ENCODE data around the gene P2RY14. TPM values are rescaled to one million over a fixed set of nuclear protein-coding genes. Genes with fewer than 3 reads are reported as not detected.

P2RY14 gene
- polyA plus RNA-seq, 1 experiment, result not detected

DNA sequence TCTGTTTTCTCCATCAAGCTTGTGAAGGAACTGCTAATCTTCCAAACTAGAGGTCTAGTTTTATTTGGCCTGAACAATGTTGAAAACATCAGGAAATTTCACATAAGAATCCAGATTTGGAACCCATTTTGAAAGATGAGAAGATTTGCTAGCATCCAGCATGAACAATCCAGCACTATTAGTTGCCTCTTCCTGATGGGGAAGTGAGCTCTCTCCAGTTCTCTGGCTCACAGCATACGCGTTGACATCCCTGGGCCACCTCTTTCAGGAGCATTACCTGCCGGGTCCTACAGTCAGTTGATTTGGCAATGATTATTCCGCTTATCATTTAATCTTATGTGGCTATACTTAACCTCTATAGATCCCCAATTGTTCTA is 27.4 kb upstream of the P2RY14 start:
- CTCF ChIA-PET, result interaction anchor here (1.1 to 4.7 kb wide), 4 partner anchors 14 to 162 kb away, joined by 3 to 33 read pairs (median 13); no protein-coding TSS in a partner anchor
- no peak overlapping the region for H3K4me3 ChIP-seq (ENCODE audit: low read depth, low read length)
- H3K27me3 ChIP-seq (ENCODE audit: control insufficient read depth, insufficient read depth, low read length), result no peaks in the 10 kb centered on the region

GRCh38 chr3:151305060-151305774 is 26.9 kb upstream of the P2RY14 start:
- DNase-seq (ENCODE audit: low read depth, low spot score), result peak; percentile 84
- Histone ChIP-seq H3K27ac (ENCODE audit: low read depth, low read length) (peak overlapping the region; percentile 65), H3K4me3 (ENCODE audit: low read depth, low read length) (no peak overlapping the region), H3K27me3 (ENCODE audit: control insufficient read depth, insufficient read depth, low read length) (no peaks in the 10 kb centered on the region), H3K9me3 (ENCODE audit: control insufficient read depth, insufficient read depth, low read length) (no peaks in the 10 kb centered on the region)
- peak; percentile 26 for TF ChIP-seq CTCF (IDR thresholded peaks at IDR 0.05; ENCODE audit: low read depth, low read length)
- ChIA-PET POLR2A (interaction anchor here (0.5 kb wide), 1 partner anchor 14 kb away, joined by 3 read pairs; no protein-coding TSS in a partner anchor), CTCF (interaction anchor here (1.0 to 4.7 kb wide), 6 partner anchors 14 to 137 kb away, joined by 3 to 33 read pairs (median 6); no protein-coding TSS in a partner anchor)

More for the DNA sequence above, 27.4 kb upstream of the P2RY14 start:
- Histone ChIP-seq H3K27ac (ENCODE audit: low read depth, low read length) (peak overlapping the region; percentile 65), H3K9me3 (ENCODE audit: control insufficient read depth, insufficient read depth, low read length) (no peaks in the 10 kb centered on the region)
- no peak for DNase-seq (ENCODE audit: low read depth, low spot score)
- POLR2A ChIA-PET, result interaction anchor here (0.5 kb wide), 1 partner anchor 13 kb away, joined by 3 read pairs; no protein-coding TSS in a partner anchor
- no peak for TF ChIP-seq CTCF (IDR thresholded peaks at IDR 0.05; ENCODE audit: low read depth, low read length)

DNA sequence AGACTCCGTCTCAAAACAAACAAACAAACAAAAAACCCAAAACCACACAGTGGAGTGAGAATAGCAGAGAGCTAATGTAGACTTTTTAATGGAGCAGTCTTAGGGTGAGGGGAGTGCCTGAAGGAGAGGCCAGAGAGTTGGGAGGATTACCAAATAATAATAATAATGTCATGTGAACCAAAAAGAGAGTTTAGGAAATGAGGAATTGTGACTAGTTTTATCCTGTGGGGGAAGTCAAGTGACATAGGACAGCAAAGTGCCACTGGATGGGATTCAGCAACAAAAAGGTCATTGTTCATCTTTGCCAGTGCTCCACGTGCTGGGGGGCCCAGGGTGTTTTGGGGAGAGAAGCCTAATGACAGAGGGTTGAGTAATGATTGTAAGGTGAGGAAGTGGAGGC is 25.4 kb upstream of the P2RY14 start:
- POLR2A ChIA-PET, result no interaction called here
- no peak for DNase-seq (ENCODE audit: low read depth, low spot score)
- CTCF ChIA-PET, result interaction anchor here (0.6 to 1.5 kb wide), 3 partner anchors 17 to 92 kb away, joined by 3 to 7 read pairs (median 3); no protein-coding TSS in a partner anchor
- Histone ChIP-seq H3K9me3 (ENCODE audit: control insufficient read depth, insufficient read depth, low read length) (no peaks in the 10 kb centered on the region), H3K4me3 (ENCODE audit: low read depth, low read length) (no peak overlapping the region), H3K27me3 (ENCODE audit: control insufficient read depth, insufficient read depth, low read length) (no peaks in the 10 kb centered on the region), H3K27ac (ENCODE audit: low read depth, low read length) (no peak overlapping the region)
- no peak for TF ChIP-seq CTCF (IDR thresholded peaks at IDR 0.05; ENCODE audit: low read depth, low read length)

GRCh38 chr3:151301787-151302186 is 23.4 kb upstream of the P2RY14 start:
- no peak for TF ChIP-seq CTCF (IDR thresholded peaks at IDR 0.05; ENCODE audit: low read depth, low read length)
- POLR2A ChIA-PET, result no interaction called here

GRCh38 chr3:151300539-151300938 is 22.2 kb upstream of the P2RY14 start:
- no peaks in the 10 kb centered on the region for H3K27me3 ChIP-seq (ENCODE audit: control insufficient read depth, insufficient read depth, low read length)
- ChIA-PET POLR2A (no interaction called here), CTCF (interaction anchor here (0.6 to 1.2 kb wide), 4 partner anchors 18 to 40 kb away, joined by 3 to 5 read pairs (median 3); no protein-coding TSS in a partner anchor)
- TF ChIP-seq CTCF (IDR thresholded peaks at IDR 0.05; ENCODE audit: low read depth, low read length), result no peak
- no peak for DNase-seq (ENCODE audit: low read depth, low spot score)
- no peak overlapping the region for H3K4me3 ChIP-seq (ENCODE audit: low read depth, low read length)
- no peaks in the 10 kb centered on the region for H3K9me3 ChIP-seq (ENCODE audit: control insufficient read depth, insufficient read depth, low read length)
- no peak overlapping the region for H3K27ac ChIP-seq (ENCODE audit: low read depth, low read length)

More at GRCh38 chr3:151301787-151302186, 23.4 kb upstream of the P2RY14 start:
- H3K27me3 ChIP-seq (ENCODE audit: control insufficient read depth, insufficient read depth, low read length), result no peaks in the 10 kb centered on the region
- DNase-seq (ENCODE audit: low read depth, low spot score), result peak; percentile 52
- no peak overlapping the region for H3K27ac ChIP-seq (ENCODE audit: low read depth, low read length)
- CTCF ChIA-PET, result interaction anchor here (0.5 to 1.5 kb wide), 4 partner anchors 8 to 601 kb away, joined by 3 read pairs; no protein-coding TSS in a partner anchor
- H3K4me3 ChIP-seq (ENCODE audit: low read depth, low read length), result no peak overlapping the region
- H3K9me3 ChIP-seq (ENCODE audit: control insufficient read depth, insufficient read depth, low read length), result no peaks in the 10 kb centered on the region

All from AG04450 (cell line).